Stimulated activated naive CD8-positive, alpha-beta T cell treated with anti-CD3 and anti-CD28 coated beads, Interleukin-15, Interleukin-2, amounts not matched to agents 100 U/mL and 50 U/mL, for 24 hours (primary cell): ENCODE results near the gene MSANTD2.

Source experiments
- ATAC-seq: fragments of 150-1000 bp; cut with Tn5 transposase; one replicate; pipeline ENCODE4 v1.10.0; 2021
- DNase-seq: peaks from one replicate; pipeline ENCODE4 v3.0.0; 2021

MSANTD2 gene

DNA sequence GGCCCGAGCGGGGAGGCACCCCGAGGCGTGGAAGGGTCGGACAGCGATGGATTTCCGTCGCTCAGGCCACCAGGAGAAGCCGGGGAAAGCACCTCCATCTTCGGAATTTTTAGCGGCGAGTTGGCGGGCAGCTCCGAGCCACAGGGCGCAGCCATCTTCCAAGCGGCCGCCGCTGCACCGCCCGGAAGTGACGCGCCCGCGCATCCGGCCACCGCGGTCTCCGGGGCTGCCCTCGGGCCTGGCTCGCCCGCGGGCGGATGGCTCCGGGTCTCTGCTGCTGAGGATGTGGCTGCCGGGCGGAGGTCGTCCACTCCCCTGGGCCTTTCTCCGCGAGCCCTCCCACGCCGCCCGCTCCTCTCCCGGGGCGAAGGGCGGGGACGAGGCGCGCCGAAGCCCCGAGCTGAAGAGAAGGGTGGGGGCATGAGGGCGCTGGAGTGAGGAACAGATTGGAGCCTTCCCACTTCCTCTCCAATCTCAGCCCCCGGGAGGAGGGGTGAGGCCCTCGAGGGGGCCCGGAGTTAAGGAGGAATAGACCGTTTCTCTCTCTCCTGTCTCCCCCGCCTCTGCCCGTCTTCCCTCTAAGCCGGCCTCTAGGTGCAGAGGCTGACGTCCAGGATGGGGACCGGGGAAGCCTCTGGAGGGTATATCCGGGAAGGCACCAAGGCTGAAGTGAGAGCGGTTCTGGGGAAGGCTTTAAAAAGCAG lies at the start of gene MSANTD2:
Gene MSANTD2 (minus strand): TSS at position 181 of the 704 bp plus-strand sequence. CDS start 26 bp downstream, at position 155.
- peak; percentile 88 for DNase-seq
- ATAC-seq: peak; percentile 93

DNA sequence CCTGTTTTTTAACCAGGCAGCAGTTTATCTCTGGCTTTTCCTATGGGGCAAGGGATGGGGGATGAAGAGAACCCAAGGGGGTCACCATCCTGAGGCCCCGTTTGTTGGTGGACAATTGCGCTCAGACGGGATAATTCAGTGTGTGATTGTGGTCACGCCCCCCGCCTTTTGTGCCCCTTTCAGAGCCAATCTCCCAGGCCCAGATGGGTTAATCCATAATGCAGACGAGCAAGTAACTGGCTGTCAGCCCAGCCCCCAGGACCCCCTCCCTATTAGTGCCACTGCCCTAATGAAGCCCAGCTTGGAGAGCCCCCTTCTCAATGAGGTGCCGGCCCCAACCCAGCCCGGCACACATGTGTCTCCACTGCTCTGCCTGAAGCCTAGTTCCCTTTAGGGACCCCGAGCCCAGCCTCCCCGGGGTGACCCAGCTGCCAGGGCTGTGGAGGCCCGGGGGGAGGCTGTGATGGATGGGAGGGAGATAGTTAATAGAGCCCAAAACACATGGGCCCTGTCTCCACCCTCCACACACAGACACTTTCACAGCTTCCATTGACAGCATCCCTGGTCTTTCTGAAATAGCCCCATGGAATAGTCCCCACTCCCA lies 46.0 kb upstream of the MSANTD2 start:
- DNase-seq (no peak), ATAC-seq (no peak)

DNA sequence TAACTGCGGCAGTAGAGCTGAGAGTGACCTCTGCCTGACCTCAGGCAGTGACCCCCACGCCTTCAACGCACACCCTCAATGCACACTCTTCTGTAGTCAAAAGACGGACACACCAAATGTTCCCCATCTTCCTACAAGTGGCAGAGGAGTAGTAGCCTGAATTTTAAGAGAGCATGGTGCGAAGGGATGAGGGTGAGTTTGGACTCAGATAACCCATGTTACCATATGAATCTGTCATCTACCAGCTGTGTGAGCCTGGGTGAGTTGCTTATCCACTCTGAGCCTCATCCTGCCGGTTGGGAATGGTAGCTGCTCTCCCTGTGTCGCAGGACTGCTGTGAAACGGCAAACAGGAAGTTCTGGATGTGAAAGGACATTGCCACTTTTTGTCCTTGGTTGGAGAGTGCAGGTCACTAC lies 44.5 kb upstream of the MSANTD2 start:
- ATAC-seq: no peak
- no peak for DNase-seq

DNA sequence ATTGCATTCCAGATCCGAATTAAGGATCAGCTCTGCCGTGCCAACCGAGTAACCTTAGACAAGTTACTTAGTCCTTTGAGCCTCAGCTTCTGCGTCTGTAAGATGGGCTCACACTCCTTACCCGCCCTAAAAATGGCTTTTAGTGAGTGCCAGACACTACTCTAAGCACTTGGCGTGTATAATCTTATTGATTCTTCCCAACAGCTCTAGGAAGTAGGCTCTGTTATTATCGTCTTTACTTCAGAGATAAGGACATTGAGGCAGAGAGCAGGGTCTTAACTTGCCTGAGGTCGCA lies 43.4 kb upstream of the MSANTD2 start:
- DNase-seq (no peak), ATAC-seq (no peak)

DNA sequence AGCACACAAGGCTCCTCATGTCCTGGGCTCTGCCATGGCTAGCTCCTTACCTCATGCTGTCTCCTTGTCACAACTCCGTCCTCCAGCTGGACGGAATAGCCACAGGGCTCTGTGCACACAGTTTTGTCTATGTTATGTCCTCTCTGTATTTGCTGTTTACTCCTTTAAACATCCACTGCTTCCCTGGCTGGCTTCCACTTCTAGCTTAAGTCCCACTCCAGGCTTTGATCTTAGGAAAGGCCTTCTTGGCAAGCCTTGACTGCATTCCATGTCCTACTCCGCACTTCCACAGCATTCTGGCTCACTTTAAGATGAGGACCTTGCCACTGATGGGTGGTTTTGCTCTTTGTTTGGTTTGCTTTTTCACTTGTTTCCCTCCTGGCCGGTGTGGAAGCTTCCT lies 42.1 kb upstream of the MSANTD2 start:
- no peak for DNase-seq
- ATAC-seq: no peak

DNA sequence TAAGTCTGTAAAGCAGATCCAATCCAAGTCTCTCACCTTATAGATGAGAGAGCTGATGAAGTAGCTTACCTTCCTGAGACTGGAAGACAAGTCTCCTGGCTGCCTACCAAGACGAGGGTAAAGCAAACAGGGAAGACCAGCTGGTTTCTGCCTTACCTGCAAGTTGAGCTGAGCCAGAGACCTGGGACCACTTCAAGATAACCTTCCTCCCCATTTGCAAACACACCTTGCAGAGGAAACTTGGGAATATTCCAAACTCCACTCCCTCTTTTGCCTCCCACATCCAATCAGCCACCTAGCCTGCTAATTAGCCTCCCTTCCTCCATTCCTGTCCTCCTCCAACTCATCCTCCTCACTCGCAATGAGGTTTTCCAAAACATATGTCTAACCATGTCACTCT lies 41.6 kb upstream of the MSANTD2 start:
- DNase-seq (no peak), ATAC-seq (no peak)

DNA sequence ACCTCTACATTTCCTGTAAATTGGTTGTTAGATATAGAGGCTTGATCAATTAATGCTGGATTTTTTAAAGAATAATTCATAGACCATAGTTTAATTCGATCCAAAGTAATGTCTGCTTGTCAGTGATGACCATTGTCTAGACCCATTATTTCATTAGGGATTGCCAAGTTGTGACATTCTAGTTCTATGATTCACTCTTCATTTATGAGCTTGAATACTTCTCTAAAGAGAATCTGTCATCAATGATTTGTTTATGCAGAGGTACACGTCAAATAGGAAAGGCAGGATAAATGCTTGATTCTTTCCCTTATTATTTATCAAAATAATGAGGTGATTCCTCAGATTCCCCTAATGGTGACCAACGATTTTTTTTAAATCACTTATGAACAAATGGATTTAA lies 41.0 kb upstream of the MSANTD2 start:
- DNase-seq (no peak), ATAC-seq (no peak)

DNA sequence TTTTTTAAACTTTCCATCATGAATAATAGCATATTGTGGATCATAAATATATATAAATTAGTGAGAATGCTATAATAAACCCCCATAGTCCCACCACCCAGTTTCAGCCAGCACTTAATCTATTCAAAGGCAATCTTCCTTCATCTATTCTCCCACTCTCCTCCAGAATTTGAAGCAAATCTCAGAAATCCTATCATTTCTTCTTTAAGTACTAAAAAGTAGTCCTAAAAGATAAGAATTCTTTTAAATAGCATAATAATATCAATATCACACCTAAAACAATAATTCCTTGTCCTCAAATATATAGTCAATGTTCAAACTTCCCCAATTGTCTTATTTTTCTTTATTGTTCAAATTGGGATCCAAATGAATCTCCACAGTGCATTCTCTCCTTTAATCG lies 40.5 kb upstream of the MSANTD2 start:
- ATAC-seq (no peak), DNase-seq (no peak)

DNA sequence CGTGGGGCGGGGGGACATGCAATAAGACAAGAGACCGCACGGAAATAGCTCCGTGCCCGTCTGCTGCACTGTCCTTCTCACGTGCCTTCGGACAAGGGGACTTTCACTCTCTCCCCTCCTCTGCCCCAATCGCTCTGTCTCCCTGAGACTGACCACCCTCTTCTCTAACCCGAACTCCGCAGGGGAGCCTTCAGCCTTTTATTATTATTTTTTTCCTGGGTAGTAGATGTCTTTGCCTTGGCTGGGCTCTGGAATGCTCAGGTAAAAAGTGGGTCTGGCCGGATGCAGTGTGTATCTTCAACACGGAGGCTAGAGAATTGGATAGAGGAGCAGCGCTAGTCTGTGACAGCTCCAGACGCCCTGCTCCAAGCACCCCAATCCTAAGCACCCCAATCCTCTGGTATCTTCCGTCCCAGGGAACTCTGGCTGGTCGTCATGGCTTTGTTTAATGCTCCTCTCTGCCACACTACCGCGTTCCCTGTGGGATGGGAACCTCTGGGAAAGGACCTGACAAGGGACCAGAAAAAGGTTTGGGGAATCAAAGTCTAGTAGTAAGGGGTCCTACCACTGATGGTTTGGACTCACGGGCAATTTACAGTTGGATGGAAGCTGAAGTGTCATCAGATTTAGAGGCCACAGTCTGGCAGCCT lies 39.9 kb upstream of the MSANTD2 start:
- DNase-seq (no peak), ATAC-seq (no peak)

DNA sequence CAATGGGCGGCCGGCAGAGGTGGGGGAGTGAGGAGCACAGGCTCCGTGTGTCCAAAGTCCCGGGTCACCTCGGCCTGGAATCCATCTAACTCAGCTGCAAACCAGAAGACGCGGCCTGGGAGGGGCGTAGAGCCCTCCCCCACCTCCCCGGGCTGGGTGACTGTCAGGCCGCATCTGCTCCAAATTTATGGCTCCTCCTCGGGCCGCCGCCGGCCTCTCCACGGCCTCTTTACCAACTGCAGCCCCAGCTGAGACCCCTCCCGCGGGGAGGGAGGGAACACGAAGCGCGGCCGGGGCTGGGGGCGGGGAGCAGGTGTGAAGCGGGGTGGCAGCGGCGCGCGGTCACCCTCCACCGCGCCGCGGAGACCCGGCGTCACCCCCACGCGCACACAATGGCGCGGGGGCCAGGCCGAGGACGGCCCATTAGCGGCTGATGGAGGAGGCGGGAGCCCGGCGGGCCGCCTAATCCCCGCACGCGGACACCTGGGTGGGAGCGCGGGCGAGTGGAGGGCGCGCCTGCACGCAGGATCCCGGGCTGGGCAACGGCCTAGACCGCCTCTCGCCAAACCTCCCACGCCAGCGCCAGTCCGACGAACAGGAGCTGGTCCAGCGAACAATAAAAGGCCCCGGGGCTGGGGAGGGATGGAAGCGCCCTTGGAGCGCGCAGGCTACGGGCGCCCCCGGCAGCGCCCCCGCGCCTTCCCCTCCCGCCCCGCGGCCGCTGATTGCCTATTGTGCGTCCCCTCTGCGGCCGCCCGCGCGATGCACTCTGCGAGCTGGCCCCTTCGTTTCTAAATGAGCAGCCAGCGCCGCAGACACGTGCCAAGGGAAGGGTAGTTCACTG lies 39.1 kb upstream of the MSANTD2 start:
- no peak for ATAC-seq
- DNase-seq: peak; percentile 17

DNA sequence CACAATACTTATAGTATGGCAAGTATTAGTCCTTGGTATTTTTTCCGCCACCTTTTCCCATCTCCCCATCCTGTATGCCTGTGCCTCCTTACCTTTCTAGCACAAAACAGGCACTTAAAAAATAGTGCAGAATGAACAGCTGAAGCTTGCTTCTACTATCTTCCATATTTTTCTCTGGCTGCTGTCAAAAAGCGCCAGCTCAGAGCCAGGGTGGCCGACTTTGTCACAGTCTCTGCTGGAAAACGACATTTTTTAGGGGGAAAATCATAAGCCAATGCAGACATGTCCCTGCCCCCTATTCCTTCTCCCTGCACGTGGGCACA lies 38.6 kb upstream of the MSANTD2 start:
- no peak for DNase-seq
- ATAC-seq: no peak

DNA sequence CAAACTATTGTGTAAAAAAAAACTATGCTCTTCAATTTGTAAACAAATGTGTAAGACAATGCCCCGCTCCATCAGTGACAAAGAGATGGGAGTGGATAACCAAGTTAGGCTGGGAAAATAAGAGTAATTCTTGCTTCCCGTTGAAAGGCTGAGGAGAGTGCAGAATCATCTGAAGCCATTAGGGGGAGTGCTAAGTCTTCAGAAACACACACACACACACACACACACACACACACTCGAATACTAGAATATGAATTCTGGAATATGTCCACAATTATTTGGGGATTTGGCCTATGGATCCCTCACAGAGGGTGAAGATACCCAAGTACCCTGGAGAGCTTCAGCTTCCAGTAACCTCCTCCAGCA lies 37.3 kb upstream of the MSANTD2 start:
- DNase-seq (no peak), ATAC-seq (no peak)

DNA sequence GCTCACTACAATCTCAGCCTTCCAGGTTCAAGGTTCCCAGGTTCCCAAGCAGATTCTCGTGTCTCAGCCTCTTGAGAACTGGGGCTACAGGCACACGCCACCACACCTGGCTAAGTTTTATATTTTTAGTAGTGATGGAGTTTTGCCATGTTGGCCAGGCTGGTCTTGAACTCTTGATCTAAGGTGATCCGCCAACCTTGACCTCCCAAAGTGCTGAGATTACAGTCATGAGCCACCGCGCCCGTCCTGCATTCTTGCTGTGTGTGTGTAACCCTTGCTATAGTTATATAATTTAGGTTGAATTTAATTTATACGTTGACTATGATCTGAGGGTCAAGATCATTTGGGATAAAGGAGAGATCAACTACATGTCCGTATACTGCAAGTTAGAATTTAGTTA lies 35.7 kb upstream of the MSANTD2 start:
- ATAC-seq: no peak
- DNase-seq: no peak

DNA sequence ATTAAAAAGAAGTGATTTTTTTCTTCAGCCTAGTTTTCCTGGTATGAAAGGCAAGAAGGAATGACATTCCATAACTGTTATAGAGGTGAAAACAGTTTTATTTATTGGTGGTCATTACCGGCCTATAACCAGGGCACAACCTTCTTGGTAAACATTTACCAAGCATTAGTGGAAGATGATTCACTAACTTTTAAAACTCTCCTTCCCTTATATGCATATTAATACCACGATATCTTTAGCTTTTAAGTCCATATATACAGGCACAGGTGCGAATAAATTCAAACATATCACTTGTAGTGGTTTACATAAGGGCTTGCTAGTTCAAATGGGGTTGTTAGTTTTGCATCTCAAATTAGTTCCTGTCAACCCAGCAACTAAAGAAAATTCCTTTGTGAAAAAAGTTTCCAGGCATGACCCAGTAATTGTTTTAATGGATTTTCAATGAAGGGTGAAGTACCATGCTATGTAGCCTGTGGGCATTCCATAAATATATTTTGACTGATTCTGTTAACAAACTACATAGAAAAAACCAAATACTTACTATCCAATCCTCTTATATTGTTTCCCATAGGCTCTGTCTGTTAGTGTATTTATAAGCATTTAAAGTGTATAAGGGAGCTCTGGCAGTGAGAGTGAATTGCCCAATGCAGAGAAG lies 34.4 kb upstream of the MSANTD2 start:
- ATAC-seq (no peak), DNase-seq (no peak)

DNA sequence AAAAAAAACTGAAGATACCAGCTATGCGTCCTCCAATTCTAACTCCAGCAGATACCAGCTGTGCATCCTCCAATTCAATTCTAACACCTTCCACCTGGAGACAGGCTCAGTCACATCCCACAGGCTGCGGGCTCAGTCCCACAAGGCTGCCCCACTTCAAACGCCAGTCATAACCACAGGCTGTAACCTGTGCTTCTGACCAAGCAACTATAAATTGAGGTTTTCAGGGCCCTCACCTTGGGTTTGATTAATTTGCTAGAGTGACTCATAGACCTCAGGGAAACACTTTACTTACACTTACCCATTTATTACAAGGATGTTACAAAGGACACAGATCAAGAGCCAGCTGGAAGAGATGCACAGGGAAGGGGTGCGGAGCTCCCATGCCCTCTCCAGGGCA lies 32.4 kb upstream of the MSANTD2 start:
- ATAC-seq (no peak), DNase-seq (no peak)

DNA sequence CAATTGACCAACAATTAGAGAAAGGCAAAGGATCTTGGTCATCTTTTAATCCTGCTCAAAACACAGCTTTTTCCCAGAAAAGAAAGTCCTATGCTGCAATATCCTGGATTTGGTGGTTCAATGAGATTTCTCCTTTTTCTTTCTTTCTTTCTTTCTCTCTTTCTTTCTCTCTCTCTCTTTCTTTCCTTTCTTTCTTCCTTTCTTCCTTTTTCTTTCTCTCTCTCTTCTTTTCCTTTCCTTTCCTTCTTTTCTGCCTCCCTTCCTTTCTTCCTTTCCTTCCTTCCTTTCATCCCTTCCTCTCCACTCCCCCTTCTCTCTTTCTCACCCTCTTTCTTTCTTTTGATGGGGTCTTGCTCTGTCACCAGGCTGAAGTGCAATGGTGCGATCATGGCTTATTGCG lies 31.7 kb upstream of the MSANTD2 start:
- DNase-seq (no peak), ATAC-seq (no peak)

DNA sequence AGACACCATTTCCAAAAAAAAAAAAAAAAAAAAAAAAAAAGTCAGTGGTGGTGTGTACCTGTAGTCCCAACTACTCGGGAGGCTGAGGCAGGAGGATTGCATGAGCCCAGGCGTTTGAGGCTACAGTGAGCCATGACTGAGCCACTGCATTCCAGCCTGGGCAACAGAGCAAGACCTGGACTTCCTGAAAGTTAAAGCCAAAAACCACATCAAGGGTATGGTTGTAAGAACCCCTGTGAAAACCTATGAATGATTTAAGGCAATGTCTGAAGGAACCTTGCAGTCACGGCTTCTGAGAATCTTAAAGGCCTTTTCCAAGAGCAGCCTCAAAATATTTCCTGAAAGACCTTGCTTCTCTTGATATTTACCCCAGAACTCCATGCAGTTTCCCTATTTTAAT lies 30.5 kb upstream of the MSANTD2 start:
- ATAC-seq: no peak
- DNase-seq: no peak

DNA sequence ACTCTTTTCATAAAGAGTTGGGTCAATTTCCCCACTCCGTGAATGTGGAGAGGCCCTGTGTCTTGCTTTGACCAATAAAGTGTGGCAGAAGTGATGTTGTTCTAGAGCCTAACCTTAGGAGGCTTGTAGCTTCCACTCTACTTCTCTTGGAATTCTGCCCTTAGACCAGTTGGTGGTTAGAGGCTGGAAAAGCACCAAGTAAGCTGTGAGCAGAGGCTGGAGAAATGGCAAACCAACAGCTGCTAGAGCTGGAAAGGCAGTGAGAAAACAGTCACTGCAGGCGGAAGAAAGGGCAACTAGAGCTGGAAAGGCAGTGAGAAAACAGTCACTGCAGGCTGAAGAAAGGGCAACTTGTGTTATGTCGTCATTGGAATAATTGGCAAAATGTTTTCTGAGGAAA lies 29.8 kb upstream of the MSANTD2 start:
- no peak for ATAC-seq
- no peak for DNase-seq

DNA sequence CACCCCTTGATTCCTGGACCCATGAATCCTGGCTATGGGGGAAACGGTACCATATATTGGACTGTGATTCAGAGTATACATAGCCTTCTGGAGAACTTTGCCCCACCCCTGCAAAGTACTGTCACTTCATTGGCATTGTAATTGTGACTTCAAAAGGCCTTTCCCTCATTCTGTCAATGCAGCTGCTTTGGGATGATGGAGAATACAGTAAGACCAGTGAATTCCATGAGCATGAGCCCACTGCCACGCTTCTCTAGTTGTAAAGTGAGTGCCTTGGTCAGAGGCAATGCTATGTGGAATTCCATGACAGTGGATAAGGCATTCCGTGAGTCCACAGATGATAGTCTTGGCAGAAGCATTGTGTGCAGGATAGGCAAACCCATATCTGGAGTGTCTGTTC lies 25.7 kb upstream of the MSANTD2 start:
- DNase-seq (no peak), ATAC-seq (no peak)

DNA sequence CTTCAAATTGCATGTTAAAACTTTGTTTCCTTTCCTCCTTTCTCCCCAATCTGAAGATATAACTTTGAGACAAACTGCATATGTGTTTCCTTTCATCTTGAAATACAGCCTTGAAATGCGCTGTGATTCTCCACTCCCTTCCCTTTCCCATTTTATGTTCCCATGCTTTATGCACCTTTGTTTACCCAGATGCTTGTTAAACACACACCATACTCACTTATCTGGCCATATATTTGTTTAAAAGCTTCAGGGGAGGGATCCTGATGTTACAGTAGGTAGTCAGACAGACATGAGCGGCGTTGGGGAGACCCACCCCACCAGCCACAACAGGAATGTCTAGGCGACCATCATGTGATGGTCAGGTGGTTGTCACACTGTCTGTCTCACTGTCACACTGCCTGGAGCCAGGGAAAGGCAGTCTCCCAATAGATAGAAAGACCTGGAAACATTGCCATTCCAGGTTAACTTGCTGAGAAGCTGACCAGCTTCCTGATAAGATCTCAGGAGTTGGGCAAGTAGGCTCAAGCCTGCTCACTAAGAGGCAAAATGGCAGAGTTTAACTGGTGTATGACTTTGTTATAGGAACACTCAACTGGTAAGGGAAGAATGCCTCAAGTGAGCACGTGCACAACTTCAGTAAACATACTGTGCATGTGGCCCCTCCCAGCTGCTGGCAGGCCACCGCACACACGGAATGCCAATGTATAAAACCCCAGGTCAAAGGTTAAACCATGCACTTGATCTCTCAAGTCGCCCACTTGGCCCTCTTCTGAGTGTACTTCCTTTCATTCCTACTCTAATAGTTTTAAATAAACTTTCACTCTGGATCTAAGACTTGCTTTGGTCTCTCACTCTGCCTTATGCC lies 23.5 kb upstream of the MSANTD2 start:
- DNase-seq (no peak), ATAC-seq (no peak)

DNA sequence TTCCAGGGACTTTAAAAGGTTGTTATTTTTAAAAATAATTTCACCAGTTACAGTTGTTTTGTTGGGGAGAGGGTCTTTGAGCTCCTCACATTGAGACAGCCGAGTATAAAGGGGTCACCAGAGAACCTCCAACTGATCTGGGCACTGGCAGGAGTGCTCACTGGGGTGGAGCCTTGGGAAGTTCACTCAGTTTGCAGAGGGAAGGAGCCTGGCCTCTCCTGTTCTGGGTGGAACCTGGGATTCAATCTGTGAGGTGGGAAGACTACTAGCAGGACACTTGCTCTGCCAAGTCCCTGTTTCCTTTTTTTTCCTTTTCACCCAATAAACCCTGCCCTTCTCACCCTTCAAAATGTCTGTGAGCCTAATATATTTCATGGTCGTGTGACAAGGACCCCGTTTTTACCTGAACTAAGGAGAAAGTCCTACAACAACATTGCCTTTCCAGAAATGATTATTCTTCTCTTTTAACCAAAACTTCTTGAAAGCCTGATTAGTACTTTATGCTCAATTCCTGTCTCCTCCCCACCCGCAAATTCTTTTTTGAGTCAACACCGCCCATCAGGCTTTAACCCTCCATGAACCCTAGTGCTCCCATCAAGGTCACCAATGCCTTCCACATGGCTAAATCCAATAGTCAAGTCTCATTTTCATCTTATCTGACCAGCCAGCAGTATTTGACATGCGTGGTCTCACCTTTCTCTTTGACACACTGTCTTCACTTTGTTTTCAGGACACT lies 22.0 kb upstream of the MSANTD2 start:
- DNase-seq (no peak), ATAC-seq (no peak)
